ENCODE results near the gene CMTM5. TPM values are rescaled to one million over a fixed set of nuclear protein-coding genes. Genes with fewer than 3 reads are reported as not detected.
"Not testable (repeated sequence)": the region's sequence is repeated elsewhere in the genome, so short reads cannot be mapped to it uniquely, and the experiment has no call there.

The CMTM5 gene
- total RNA-seq, 1 donor, result not detected

- H3K27ac ChIP-seq (ENCODE audit: low read depth, low read length), result no peak overlapping the region
- no peak overlapping the region for H2AFZ ChIP-seq (ENCODE audit: low read length)
- H3K4me1 ChIP-seq (ENCODE audit: insufficient read depth, low read length), result no peaks in the 10 kb centered on the region
- peak; percentile 58 for DNase-seq (ENCODE audit: insufficient read length, low spot score, missing footprints)
- H3K9me3 ChIP-seq (ENCODE audit: low read depth, low read length), result no peaks in the 10 kb centered on the region
- H3K4me3 ChIP-seq (ENCODE audit: insufficient read depth, low read length), result no peak overlapping the region
- no peaks in the 10 kb centered on the region for H4K20me1 ChIP-seq (ENCODE audit: insufficient read depth, low read length)
- TF ChIP-seq CTCF (IDR thresholded peaks at IDR 0.05; ENCODE audit: extremely low read depth, low read depth, low read length), result no peak
- H3K36me3 ChIP-seq (ENCODE audit: insufficient read depth, low read length), result no peaks in the 10 kb centered on the region
- peaks cover 6% of the 10 kb centered on the region for H3K27me3 ChIP-seq (ENCODE audit: insufficient read depth, low read length)
- H3K79me2 ChIP-seq (ENCODE audit: insufficient read depth, low read length), result no peaks in the 10 kb centered on the region
- no peak overlapping the region for H3K4me2 ChIP-seq (ENCODE audit: insufficient read depth, low read length)
Measured at GRCh38 chr14:23414906-23415820, 38.3 kb downstream of the CMTM5 start.

- Histone ChIP-seq H3K4me1 (ENCODE audit: insufficient read depth, low read length) (no peaks in the 10 kb centered on the region), H3K79me2 (ENCODE audit: insufficient read depth, low read length) (no peaks in the 10 kb centered on the region), H3K27me3 (ENCODE audit: insufficient read depth, low read length) (peaks cover 6% of the 10 kb centered on the region), H3K4me3 (ENCODE audit: insufficient read depth, low read length) (no peak overlapping the region), H3K27ac (ENCODE audit: low read depth, low read length) (no peak overlapping the region), H2AFZ (ENCODE audit: low read length) (no peak overlapping the region), H3K36me3 (ENCODE audit: insufficient read depth, low read length) (no peaks in the 10 kb centered on the region), H3K9me3 (ENCODE audit: low read depth, low read length) (no peaks in the 10 kb centered on the region), H3K4me2 (ENCODE audit: insufficient read depth, low read length) (no peak overlapping the region), H4K20me1 (ENCODE audit: insufficient read depth, low read length) (no peaks in the 10 kb centered on the region)
- DNase-seq (ENCODE audit: insufficient read length, low spot score, missing footprints), result no peak
- TF ChIP-seq CTCF (IDR thresholded peaks at IDR 0.05; ENCODE audit: extremely low read depth, low read depth, low read length), result no peak
Measured at GRCh38 chr14:23415821-23416778, 39.3 kb downstream of the CMTM5 start.

- Histone ChIP-seq H3K27ac (ENCODE audit: low read depth, low read length) (no peak overlapping the region), H2AFZ (ENCODE audit: low read length) (no peak overlapping the region), H3K9me3 (ENCODE audit: low read depth, low read length) (no peaks in the 10 kb centered on the region), H3K4me1 (ENCODE audit: insufficient read depth, low read length) (no peaks in the 10 kb centered on the region), H3K27me3 (ENCODE audit: insufficient read depth, low read length) (peaks cover 6% of the 10 kb centered on the region), H3K79me2 (ENCODE audit: insufficient read depth, low read length) (no peaks in the 10 kb centered on the region), H3K4me3 (ENCODE audit: insufficient read depth, low read length) (no peak overlapping the region), H3K36me3 (ENCODE audit: insufficient read depth, low read length) (no peaks in the 10 kb centered on the region), H4K20me1 (ENCODE audit: insufficient read depth, low read length) (no peaks in the 10 kb centered on the region), H3K4me2 (ENCODE audit: insufficient read depth, low read length) (no peak overlapping the region)
- no peak for TF ChIP-seq CTCF (IDR thresholded peaks at IDR 0.05; ENCODE audit: extremely low read depth, low read depth, low read length)
- DNase-seq (ENCODE audit: insufficient read length, low spot score, missing footprints), result no peak
Measured at GRCh38 chr14:23416801-23417200, 40.0 kb downstream of the CMTM5 start.

GRCh38 chr14:23417269-23417668 lies 40.4 kb downstream of the CMTM5 start:
- H3K27ac ChIP-seq (ENCODE audit: low read depth, low read length); H3K27me3 ChIP-seq (ENCODE audit: insufficient read depth, low read length); H3K9me3 ChIP-seq (ENCODE audit: low read depth, low read length); DNase-seq (ENCODE audit: insufficient read length, low spot score, missing footprints); H2AFZ ChIP-seq (ENCODE audit: low read length); H3K4me1 ChIP-seq (ENCODE audit: insufficient read depth, low read length); H3K36me3 ChIP-seq (ENCODE audit: insufficient read depth, low read length); H4K20me1 ChIP-seq (ENCODE audit: insufficient read depth, low read length); H3K79me2 ChIP-seq (ENCODE audit: insufficient read depth, low read length); H3K4me2 ChIP-seq (ENCODE audit: insufficient read depth, low read length); H3K4me3 ChIP-seq (ENCODE audit: insufficient read depth, low read length): not testable (repeated sequence)

Measured in osteoblast (primary cell).